ENCODE data around the gene TNFRSF1B.

The TNFRSF1B gene

GRCh38 chr1:12232221-12232620 lies 65.4 kb downstream of the TNFRSF1B start:
- H2BK12ac ChIP-seq (ENCODE audit: low read length), result no peak overlapping the region
- no peak overlapping the region for H3K27ac ChIP-seq (replicated peaks; ENCODE audit: low read length)
- H2AFZ ChIP-seq (ENCODE audit: low read length), result no peak overlapping the region
- no peak overlapping the region for H4K91ac ChIP-seq (ENCODE audit: low read depth, low read length, poor library complexity)
- no peak overlapping the region for H3K18ac ChIP-seq (ENCODE audit: low read length)
- H4K8ac ChIP-seq (ENCODE audit: low read depth, low read length), result no peak overlapping the region
- H3K9me3 ChIP-seq (replicated peaks in 1 of 2; ENCODE audit: control insufficient read depth in 2 of 2, insufficient read depth in 1 of 2, low read depth in 1 of 2, low read length in 2 of 2), result no peaks in the 10 kb centered on the region
- H3K79me1 ChIP-seq (ENCODE audit: low read depth, low read length), result peaks cover 8% of the 10 kb centered on the region
- no peak overlapping the region for H2BK5ac ChIP-seq (ENCODE audit: low read length)
- H3K4me2 ChIP-seq (ENCODE audit: insufficient read depth, low read length, poor library complexity, severe bottlenecking), result no peak overlapping the region
- no peak overlapping the region for H2BK15ac ChIP-seq (ENCODE audit: low read length)
- no peak for DNase-seq (ENCODE audit: low spot score)
- H3K4me1 ChIP-seq (ENCODE audit: control insufficient read depth in 2 of 2, insufficient read depth in 1 of 2, low read depth in 1 of 2, low read length in 2 of 2), result peaks cover 3 to 4% of the 10 kb centered on the region in 2 donors
- no peaks in the 10 kb centered on the region for H3K36me3 ChIP-seq (replicated peaks in 1 of 2; ENCODE audit: control insufficient read depth in 2 of 2, insufficient read depth in 2 of 2, low read length in 2 of 2)
- H3K27me3 ChIP-seq (ENCODE audit: control insufficient read depth in 3 of 3, insufficient read depth in 3 of 3, low read depth in 1 of 3, low read length in 3 of 3), result no peaks in the 10 kb centered on the region
- H2AK5ac ChIP-seq (ENCODE audit: low read depth, low read length), result no peak overlapping the region
- H2BK120ac ChIP-seq (ENCODE audit: low read depth, low read length), result no peak overlapping the region
- no peak overlapping the region for H3K4ac ChIP-seq (ENCODE audit: low read length)
- H3K14ac ChIP-seq (ENCODE audit: low read length), result no peak overlapping the region
- no peak overlapping the region for H3K9ac ChIP-seq (ENCODE audit: low read depth, low read length, poor library complexity)
- H3K23ac ChIP-seq (ENCODE audit: low read depth, low read length, poor library complexity), result no peak overlapping the region
- WGBS, 2 donors (ENCODE audit: extremely low coverage in 2 of 2, insufficient read length in 2 of 2, insufficient replicate concordance in 1 of 2), result no CpG with 5 or more reads among the region's 2 CpGs
- no peak overlapping the region for H3K4me3 ChIP-seq (ENCODE audit: low read length in 2 of 2)

GRCh38 chr1:12244078-12244477 lies 77.3 kb downstream of the TNFRSF1B start:
- Histone ChIP-seq H3K27ac (replicated peaks; ENCODE audit: low read length) (no peak overlapping the region), H3K4ac (ENCODE audit: low read length) (no peak overlapping the region), H2BK120ac (ENCODE audit: low read depth, low read length) (no peak overlapping the region), H3K36me3 (replicated peaks in 1 of 2; ENCODE audit: control insufficient read depth in 2 of 2, insufficient read depth in 2 of 2, low read length in 2 of 2) (peaks cover 6 to 42% of the 10 kb centered on the region in 2 donors), H3K27me3 (ENCODE audit: control insufficient read depth in 3 of 3, insufficient read depth in 3 of 3, low read depth in 1 of 3, low read length in 3 of 3) (no peaks in the 10 kb centered on the region), H2AK5ac (ENCODE audit: low read depth, low read length) (no peak overlapping the region), H3K18ac (ENCODE audit: low read length) (no peak overlapping the region), H2AFZ (ENCODE audit: low read length) (no peak overlapping the region), H3K14ac (ENCODE audit: low read length) (no peak overlapping the region), H3K4me3 (ENCODE audit: low read length in 2 of 2) (no peak overlapping the region), H4K8ac (ENCODE audit: low read depth, low read length) (no peak overlapping the region), H3K9ac (ENCODE audit: low read depth, low read length, poor library complexity) (no peak overlapping the region), H2BK15ac (ENCODE audit: low read length) (no peak overlapping the region), H3K4me2 (ENCODE audit: insufficient read depth, low read length, poor library complexity, severe bottlenecking) (no peak overlapping the region), H4K91ac (ENCODE audit: low read depth, low read length, poor library complexity) (no peak overlapping the region), H3K79me1 (ENCODE audit: low read depth, low read length) (no peaks in the 10 kb centered on the region), H3K4me1 (ENCODE audit: control insufficient read depth in 2 of 2, insufficient read depth in 1 of 2, low read depth in 1 of 2, low read length in 2 of 2) (peaks cover 0 to 3% of the 10 kb centered on the region in 2 donors), H2BK12ac (ENCODE audit: low read length) (no peak overlapping the region), H3K9me3 (replicated peaks in 1 of 2; ENCODE audit: control insufficient read depth in 2 of 2, insufficient read depth in 1 of 2, low read depth in 1 of 2, low read length in 2 of 2) (no peaks in the 10 kb centered on the region), H2BK5ac (ENCODE audit: low read length) (no peak overlapping the region), H3K23ac (ENCODE audit: low read depth, low read length, poor library complexity) (no peak overlapping the region)
- DNase-seq (ENCODE audit: low spot score), result no peak
- WGBS, 2 donors (ENCODE audit: extremely low coverage in 2 of 2, insufficient read length in 2 of 2, insufficient replicate concordance in 1 of 2), result no CpG with 5 or more reads among the region's 2 CpGs

GRCh38 chr1:12244585-12244984 lies 77.8 kb downstream of the TNFRSF1B start:
- H3K23ac ChIP-seq (ENCODE audit: low read depth, low read length, poor library complexity), result no peak overlapping the region
- H4K91ac ChIP-seq (ENCODE audit: low read depth, low read length, poor library complexity), result no peak overlapping the region
- H2BK5ac ChIP-seq (ENCODE audit: low read length), result no peak overlapping the region
- H4K8ac ChIP-seq (ENCODE audit: low read depth, low read length), result no peak overlapping the region
- no peak overlapping the region for H2AFZ ChIP-seq (ENCODE audit: low read length)
- no peak overlapping the region for H3K18ac ChIP-seq (ENCODE audit: low read length)
- H3K36me3 ChIP-seq (replicated peaks in 1 of 2; ENCODE audit: control insufficient read depth in 2 of 2, insufficient read depth in 2 of 2, low read length in 2 of 2), result peaks cover 8 to 47% of the 10 kb centered on the region in 2 donors
- H3K4me2 ChIP-seq (ENCODE audit: insufficient read depth, low read length, poor library complexity, severe bottlenecking), result no peak overlapping the region
- H3K9ac ChIP-seq (ENCODE audit: low read depth, low read length, poor library complexity), result no peak overlapping the region
- WGBS, 2 donors (ENCODE audit: extremely low coverage in 2 of 2, insufficient read length in 2 of 2, insufficient replicate concordance in 1 of 2), result no CpG with 5 or more reads among the region's 5 CpGs
- no peak overlapping the region for H2BK12ac ChIP-seq (ENCODE audit: low read length)
- DNase-seq (ENCODE audit: low spot score), result no peak
- no peak overlapping the region for H2AK5ac ChIP-seq (ENCODE audit: low read depth, low read length)
- H3K4ac ChIP-seq (ENCODE audit: low read length), result no peak overlapping the region
- H2BK120ac ChIP-seq (ENCODE audit: low read depth, low read length), result no peak overlapping the region
- H3K9me3 ChIP-seq (replicated peaks in 1 of 2; ENCODE audit: control insufficient read depth in 2 of 2, insufficient read depth in 1 of 2, low read depth in 1 of 2, low read length in 2 of 2), result no peaks in the 10 kb centered on the region
- H3K79me1 ChIP-seq (ENCODE audit: low read depth, low read length), result no peaks in the 10 kb centered on the region
- peaks cover 0 to 8% of the 10 kb centered on the region in 2 donors for H3K4me1 ChIP-seq (ENCODE audit: control insufficient read depth in 2 of 2, insufficient read depth in 1 of 2, low read depth in 1 of 2, low read length in 2 of 2)
- no peak overlapping the region for H2BK15ac ChIP-seq (ENCODE audit: low read length)
- no peak overlapping the region for H3K4me3 ChIP-seq (ENCODE audit: low read length in 2 of 2)
- no peak overlapping the region for H3K14ac ChIP-seq (ENCODE audit: low read length)
- H3K27ac ChIP-seq (replicated peaks; ENCODE audit: low read length), result no peak overlapping the region
- H3K27me3 ChIP-seq (ENCODE audit: control insufficient read depth in 3 of 3, insufficient read depth in 3 of 3, low read depth in 1 of 3, low read length in 3 of 3), result no peaks in the 10 kb centered on the region

- Histone ChIP-seq H4K91ac (ENCODE audit: low read depth, low read length, poor library complexity) (no peak overlapping the region), H2BK120ac (ENCODE audit: low read depth, low read length) (no peak overlapping the region), H3K4me2 (ENCODE audit: insufficient read depth, low read length, poor library complexity, severe bottlenecking) (no peak overlapping the region), H3K9me3 (replicated peaks in 1 of 2; ENCODE audit: control insufficient read depth in 2 of 2, insufficient read depth in 1 of 2, low read depth in 1 of 2, low read length in 2 of 2) (no peaks in the 10 kb centered on the region), H3K4me1 (ENCODE audit: control insufficient read depth in 2 of 2, insufficient read depth in 1 of 2, low read depth in 1 of 2, low read length in 2 of 2) (peaks cover 0 to 9% of the 10 kb centered on the region in 2 donors), H3K18ac (ENCODE audit: low read length) (no peak overlapping the region), H3K4ac (ENCODE audit: low read length) (no peak overlapping the region), H3K23ac (ENCODE audit: low read depth, low read length, poor library complexity) (no peak overlapping the region), H2BK5ac (ENCODE audit: low read length) (no peak overlapping the region), H3K79me1 (ENCODE audit: low read depth, low read length) (no peaks in the 10 kb centered on the region), H2AK5ac (ENCODE audit: low read depth, low read length) (no peak overlapping the region), H2AFZ (ENCODE audit: low read length) (no peak overlapping the region), H3K36me3 (replicated peaks in 1 of 2; ENCODE audit: control insufficient read depth in 2 of 2, insufficient read depth in 2 of 2, low read length in 2 of 2) (peaks cover 10 to 52% of the 10 kb centered on the region in 2 donors), H3K4me3 (ENCODE audit: low read length in 2 of 2) (no peak overlapping the region), H3K27ac (replicated peaks; ENCODE audit: low read length) (no peak overlapping the region), H2BK15ac (ENCODE audit: low read length) (no peak overlapping the region), H4K8ac (ENCODE audit: low read depth, low read length) (no peak overlapping the region), H2BK12ac (ENCODE audit: low read length) (no peak overlapping the region), H3K14ac (ENCODE audit: low read length) (no peak overlapping the region), H3K27me3 (ENCODE audit: control insufficient read depth in 3 of 3, insufficient read depth in 3 of 3, low read depth in 1 of 3, low read length in 3 of 3) (no peaks in the 10 kb centered on the region), H3K9ac (ENCODE audit: low read depth, low read length, poor library complexity) (no peak overlapping the region)
- DNase-seq (ENCODE audit: low spot score), result no peak
- no CpG with 5 or more reads among the region's 3 CpGs for WGBS, 2 donors (ENCODE audit: extremely low coverage in 2 of 2, insufficient read length in 2 of 2, insufficient replicate concordance in 1 of 2)
Measured at GRCh38 chr1:12245116-12245515, 78.3 kb downstream of the TNFRSF1B start.

Measured in neuronal stem cell (in vitro differentiated cells).